Heart left ventricle (tissue), 13 donors: Measurements from ENCODE around the gene C9orf78.
A peak's percentile ranks its signal among the peaks of the same experiment; 100 is the strongest.

ENCODE experiments used
- POLR2A ChIP-seq, 2 donors: fragments of 450-650 bp; IDR thresholded peaks; one replicate each; pipeline ENCODE4 v1.6.1; 2017; ENCODE audit warnings: antibody characterized with exemption in 2 of 2, mild to moderate bottlenecking in 2 of 2, moderate library complexity in 2 of 2
- TF ChIP-seq, protein P1 (sequence below), 12 donors: fragments of 200-600 bp; sonication (generic) in 4 of 12; IDR thresholded peaks; one replicate each; pipeline versions ENCODE4 v1.5.0 to v1.8.0; 2018 to 2022; ENCODE audit warnings: antibody characterized with exemption in 12 of 12, mild to moderate bottlenecking in 5 of 12
- donor health status: ischemic (EF 13 %, LVEDD 7.1; RV severe dilation, severe dysfunction).
- donor health status: DM: no; HTN: yes; CAD: no.
- donor health status: DM: no; HTN: no; CAD: no.
- donor health status: ischemic (EF 25% LVEDD 6.9; RV normal size, moderate dysfunction).
- donor health status: ischemic (EF 25% LVEDD 5.7; RV mildly dilated, moderate dysfunction).
- donor health status: ischemic (EF 35%, LVEDD 5.7; RV mildly dilated, moderate dysfunction).
- donor health status: nonischemic (EF 11% LVEDD 7.7; RV severe dilation, severe dysfunction).
- donor health status: DM: yes; HTN: yes; CAD: no.
- donor health status: PGD.
- donor health status: ischemic (EF 29% LVEDD 5.4; RV normal size, mild dysfunction).
- donor health status: nonischemic (EF 23%, LVEDD 6.1; RV moderate dilation, normal function).

DNA sequence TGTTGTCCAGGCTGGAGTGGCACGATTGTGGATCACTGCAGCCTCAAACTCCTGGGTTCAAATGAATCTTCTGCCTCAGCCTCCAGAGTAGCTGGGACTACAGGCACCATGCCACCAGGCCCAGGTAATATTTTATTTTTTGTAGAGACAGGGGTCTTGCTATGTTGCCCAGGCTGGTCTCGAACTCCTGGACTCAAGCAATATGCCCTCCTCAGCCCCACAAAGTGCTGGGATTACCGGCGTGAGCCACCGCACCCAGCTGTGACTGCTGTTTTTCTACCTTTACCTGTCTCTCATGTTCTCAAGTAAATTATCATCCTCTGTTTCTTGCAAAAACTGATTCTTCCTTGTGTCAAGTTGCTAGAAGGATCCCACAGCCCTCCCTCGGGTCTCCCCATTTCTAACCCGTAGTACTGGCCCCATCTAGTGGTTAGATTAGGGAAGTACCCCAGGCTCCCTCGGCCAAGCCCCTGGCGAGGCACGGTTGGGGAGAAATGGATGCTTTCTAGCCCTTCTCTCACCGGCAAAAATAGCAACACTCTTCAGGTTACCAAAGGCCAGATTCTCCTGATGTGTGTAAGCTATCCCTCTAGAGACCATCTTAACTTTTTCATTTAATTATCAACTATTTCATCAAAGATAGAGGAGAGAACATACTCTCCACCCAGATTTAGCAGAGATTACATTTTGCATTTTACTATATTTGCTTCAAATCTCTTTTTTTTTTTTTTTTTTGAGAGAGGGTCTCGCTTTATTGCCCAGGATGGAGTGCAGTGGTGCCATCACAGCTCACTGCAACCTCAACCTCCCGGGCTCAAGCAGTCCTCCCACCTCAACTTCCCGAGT is 51.3 kb downstream of the C9orf78 start:
- TF ChIP-seq, protein P1, sequence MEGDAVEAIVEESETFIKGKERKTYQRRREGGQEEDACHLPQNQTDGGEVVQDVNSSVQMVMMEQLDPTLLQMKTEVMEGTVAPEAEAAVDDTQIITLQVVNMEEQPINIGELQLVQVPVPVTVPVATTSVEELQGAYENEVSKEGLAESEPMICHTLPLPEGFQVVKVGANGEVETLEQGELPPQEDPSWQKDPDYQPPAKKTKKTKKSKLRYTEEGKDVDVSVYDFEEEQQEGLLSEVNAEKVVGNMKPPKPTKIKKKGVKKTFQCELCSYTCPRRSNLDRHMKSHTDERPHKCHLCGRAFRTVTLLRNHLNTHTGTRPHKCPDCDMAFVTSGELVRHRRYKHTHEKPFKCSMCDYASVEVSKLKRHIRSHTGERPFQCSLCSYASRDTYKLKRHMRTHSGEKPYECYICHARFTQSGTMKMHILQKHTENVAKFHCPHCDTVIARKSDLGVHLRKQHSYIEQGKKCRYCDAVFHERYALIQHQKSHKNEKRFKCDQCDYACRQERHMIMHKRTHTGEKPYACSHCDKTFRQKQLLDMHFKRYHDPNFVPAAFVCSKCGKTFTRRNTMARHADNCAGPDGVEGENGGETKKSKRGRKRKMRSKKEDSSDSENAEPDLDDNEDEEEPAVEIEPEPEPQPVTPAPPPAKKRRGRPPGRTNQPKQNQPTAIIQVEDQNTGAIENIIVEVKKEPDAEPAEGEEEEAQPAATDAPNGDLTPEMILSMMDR (IDR thresholded peaks at IDR 0.05): peak; percentile 77 to 97 (median 91)
- TF ChIP-seq POLR2A (IDR thresholded peaks at IDR 0.05): no peak
